ENCODE data around the gene ADRA1B.

GRCh38 chr5:159886296-159886695, 30.0 kb upstream of the ADRA1B start:
- TF ChIP-seq SUZ12 (IDR thresholded peaks at IDR 0.05; ENCODE audit: extremely low read depth, insufficient read depth, insufficient read length) (no peak), YY1 (IDR thresholded peaks at IDR 0.05; ENCODE audit: insufficient read depth, insufficient read length) (no peak), ZNF274 (IDR thresholded peaks at IDR 0.05; ENCODE audit: low read depth, low read length) (no peak)
